ENCODE measurements around the gene KLF11.

KLF11 gene

DNA sequence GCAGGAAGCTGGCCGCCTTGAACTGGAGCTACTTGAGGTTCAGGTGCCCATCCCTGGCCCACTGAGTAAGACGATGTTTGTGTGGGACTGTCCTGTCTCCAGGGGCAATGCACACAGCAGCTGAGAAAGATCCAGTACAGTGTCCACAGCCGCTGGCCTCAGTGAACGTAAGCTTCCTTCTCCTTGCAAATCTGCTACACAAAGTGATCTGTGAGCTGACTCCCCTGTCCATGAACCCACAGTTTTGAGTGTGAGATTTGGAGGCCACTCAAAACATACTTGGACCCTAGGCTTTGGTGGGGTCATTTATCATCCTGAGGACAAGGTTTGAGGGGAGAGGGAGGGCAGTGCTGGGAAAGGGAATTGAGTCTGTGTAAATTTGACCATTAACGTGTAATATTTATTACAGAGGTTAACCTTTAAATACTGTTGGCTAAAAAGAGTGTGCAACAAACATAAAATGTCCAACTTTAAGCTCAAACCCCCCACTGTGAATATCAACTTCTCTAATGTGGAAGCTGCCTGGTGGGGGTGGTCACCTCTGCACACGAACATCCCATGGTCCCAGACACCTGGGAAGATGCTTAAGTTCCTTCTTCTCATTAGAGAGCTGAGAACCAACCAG, 41.8 kb downstream of the KLF11 start:
- H2BK12ac ChIP-seq (ENCODE audit: low read length) = no peak overlapping the region
- peaks cover 5 to 7% of the 10 kb centered on the region in 2 experiments for H3K4me1 ChIP-seq (ENCODE audit: control insufficient read depth in 1 of 2, insufficient read depth in 2 of 2, low read length in 2 of 2)
- H3K27ac ChIP-seq (ENCODE audit: low read depth, low read length) = no peak overlapping the region
- H3K36me3 ChIP-seq (ENCODE audit: control insufficient read depth in 1 of 2, insufficient read depth in 2 of 2, low read length in 2 of 2) = no peaks in the 10 kb centered on the region
- no peak overlapping the region for H2AK5ac ChIP-seq (ENCODE audit: low read length)
- no peak overlapping the region for H4K8ac ChIP-seq (ENCODE audit: low read depth, low read length)
- no CpG with 5 or more reads among the region's 6 CpGs for WGBS (ENCODE audit: extremely low coverage, insufficient coverage, insufficient read length)
- H2BK120ac ChIP-seq (ENCODE audit: insufficient read depth, low read length, poor library complexity) = no peak overlapping the region
- no peak overlapping the region for H2BK5ac ChIP-seq (ENCODE audit: low read depth, low read length, poor library complexity)
- peaks cover 8% of the 10 kb centered on the region for H3K27me3 ChIP-seq (ENCODE audit: insufficient read depth, low read length)
- no peak overlapping the region for H4K91ac ChIP-seq (ENCODE audit: low read depth, low read length)
- DNase-seq = no peak
- no peak overlapping the region for H3K14ac ChIP-seq (ENCODE audit: low read length)
- H3K4ac ChIP-seq (ENCODE audit: low read depth, low read length) = no peak overlapping the region
- no peaks in the 10 kb centered on the region for H3K9me3 ChIP-seq (ENCODE audit: insufficient read depth, low read depth, low read length)
- no peak overlapping the region for H3K23ac ChIP-seq (ENCODE audit: low read length)
- H3K9ac ChIP-seq (ENCODE audit: low read length) = no peak overlapping the region
- H4K12ac ChIP-seq (ENCODE audit: low read depth, low read length) = no peak overlapping the region
- no peak overlapping the region for H3K18ac ChIP-seq (ENCODE audit: low read length)
- H3K79me2 ChIP-seq (ENCODE audit: control insufficient read depth, insufficient read depth, low read length, poor library complexity) = peaks cover 2% of the 10 kb centered on the region
- peaks cover 3% of the 10 kb centered on the region for H3K79me1 ChIP-seq (ENCODE audit: low read length)
- no peak overlapping the region for H2AFZ ChIP-seq (ENCODE audit: insufficient read depth, low read length, poor library complexity)
- no peak overlapping the region for H3K4me2 ChIP-seq (ENCODE audit: low read length)
- no peak overlapping the region for H3K4me3 ChIP-seq (ENCODE audit: low read depth, low read length)

DNA sequence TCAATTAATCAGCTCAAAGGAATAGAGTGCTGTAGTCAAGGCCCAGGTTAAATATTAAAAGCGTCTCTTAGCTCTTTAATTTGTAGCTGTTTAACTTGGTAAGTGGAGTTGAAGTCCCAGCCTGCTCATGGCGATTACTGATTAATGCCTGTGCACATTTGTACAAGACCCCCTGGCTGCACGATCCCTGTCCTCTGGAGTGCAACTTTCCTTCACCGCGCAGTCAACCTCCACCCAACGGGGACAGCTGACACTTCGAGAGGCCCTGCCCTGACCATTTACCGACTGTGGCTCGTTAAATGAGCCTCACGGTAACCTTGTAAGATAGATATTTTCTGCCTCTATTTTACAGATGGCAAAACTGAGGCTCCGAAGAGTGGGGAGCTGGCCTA, 42.3 kb downstream of the KLF11 start:
- H3K4ac ChIP-seq (ENCODE audit: low read depth, low read length) = no peak overlapping the region
- H3K14ac ChIP-seq (ENCODE audit: low read length) = no peak overlapping the region
- no peak overlapping the region for H2BK12ac ChIP-seq (ENCODE audit: low read length)
- WGBS (ENCODE audit: extremely low coverage, insufficient coverage, insufficient read length) = no CpG with 5 or more reads among the region's 11 CpGs
- no peak overlapping the region for H4K91ac ChIP-seq (ENCODE audit: low read depth, low read length)
- no peak overlapping the region for H4K8ac ChIP-seq (ENCODE audit: low read depth, low read length)
- H3K36me3 ChIP-seq (ENCODE audit: control insufficient read depth in 1 of 2, insufficient read depth in 2 of 2, low read length in 2 of 2) = no peaks in the 10 kb centered on the region
- DNase-seq = no peak
- H3K9me3 ChIP-seq (ENCODE audit: insufficient read depth, low read depth, low read length) = no peaks in the 10 kb centered on the region
- H4K12ac ChIP-seq (ENCODE audit: low read depth, low read length) = no peak overlapping the region
- H3K79me1 ChIP-seq (ENCODE audit: low read length) = peaks cover under 1% of the 10 kb centered on the region
- no peak overlapping the region for H3K27ac ChIP-seq (ENCODE audit: low read depth, low read length)
- no peak overlapping the region for H3K4me2 ChIP-seq (ENCODE audit: low read length)
- no peak overlapping the region for H2BK5ac ChIP-seq (ENCODE audit: low read depth, low read length, poor library complexity)
- no peaks in the 10 kb centered on the region for H3K79me2 ChIP-seq (ENCODE audit: control insufficient read depth, insufficient read depth, low read length, poor library complexity)
- H3K9ac ChIP-seq (ENCODE audit: low read length) = no peak overlapping the region
- no peak overlapping the region for H2AK5ac ChIP-seq (ENCODE audit: low read length)
- H3K4me3 ChIP-seq (ENCODE audit: low read depth, low read length) = no peak overlapping the region
- no peak overlapping the region for H3K18ac ChIP-seq (ENCODE audit: low read length)
- H2BK120ac ChIP-seq (ENCODE audit: insufficient read depth, low read length, poor library complexity) = no peak overlapping the region
- peaks cover 1 to 4% of the 10 kb centered on the region in 2 experiments for H3K4me1 ChIP-seq (ENCODE audit: control insufficient read depth in 1 of 2, insufficient read depth in 2 of 2, low read length in 2 of 2)
- H3K27me3 ChIP-seq (ENCODE audit: insufficient read depth, low read length) = peaks cover 3% of the 10 kb centered on the region
- no peak overlapping the region for H2AFZ ChIP-seq (ENCODE audit: insufficient read depth, low read length, poor library complexity)
- H3K23ac ChIP-seq (ENCODE audit: low read length) = no peak overlapping the region

DNA sequence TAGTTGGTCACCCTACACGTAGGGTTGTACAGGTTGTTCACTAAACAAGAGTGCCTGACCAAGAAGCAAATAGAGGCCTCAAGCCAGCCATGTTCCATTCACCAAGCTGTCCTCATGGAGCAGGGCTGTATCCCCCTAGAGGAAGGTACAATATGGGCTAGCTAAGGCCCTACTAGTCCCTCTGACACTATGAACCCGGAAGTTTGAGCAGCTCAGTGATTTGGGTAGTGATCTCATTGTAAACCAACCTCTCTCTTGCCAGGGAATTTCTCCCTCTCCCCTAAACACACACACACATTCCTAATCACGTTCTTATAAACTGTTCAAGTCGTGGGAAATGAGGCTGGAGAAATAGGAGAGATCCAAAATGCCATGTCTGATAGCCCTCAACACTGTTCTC, 43.6 kb downstream of the KLF11 start:
- no peak overlapping the region for H3K23ac ChIP-seq (ENCODE audit: low read length)
- no peak overlapping the region for H4K12ac ChIP-seq (ENCODE audit: low read depth, low read length)
- H4K8ac ChIP-seq (ENCODE audit: low read depth, low read length) = no peak overlapping the region
- no peak overlapping the region for H4K91ac ChIP-seq (ENCODE audit: low read depth, low read length)
- no peak overlapping the region for H2AFZ ChIP-seq (ENCODE audit: insufficient read depth, low read length, poor library complexity)
- H3K4ac ChIP-seq (ENCODE audit: low read depth, low read length) = no peak overlapping the region
- no peak overlapping the region for H2BK12ac ChIP-seq (ENCODE audit: low read length)
- no peak overlapping the region for H3K27ac ChIP-seq (ENCODE audit: low read depth, low read length)
- no peak overlapping the region for H2AK5ac ChIP-seq (ENCODE audit: low read length)
- no peak for DNase-seq
- no peak overlapping the region for H3K9ac ChIP-seq (ENCODE audit: low read length)
- no peaks in the 10 kb centered on the region for H3K27me3 ChIP-seq (ENCODE audit: insufficient read depth, low read length)
- H3K4me2 ChIP-seq (ENCODE audit: low read length) = no peak overlapping the region
- H3K14ac ChIP-seq (ENCODE audit: low read length) = no peak overlapping the region
- no peak overlapping the region for H3K4me3 ChIP-seq (ENCODE audit: low read depth, low read length)
- no peaks in the 10 kb centered on the region for H3K36me3 ChIP-seq (ENCODE audit: control insufficient read depth in 1 of 2, insufficient read depth in 2 of 2, low read length in 2 of 2)
- no peaks in the 10 kb centered on the region for H3K79me2 ChIP-seq (ENCODE audit: control insufficient read depth, insufficient read depth, low read length, poor library complexity)
- no peak overlapping the region for H2BK120ac ChIP-seq (ENCODE audit: insufficient read depth, low read length, poor library complexity)
- H3K79me1 ChIP-seq (ENCODE audit: low read length) = no peaks in the 10 kb centered on the region
- H2BK5ac ChIP-seq (ENCODE audit: low read depth, low read length, poor library complexity) = no peak overlapping the region
- peaks cover 2% of the 10 kb centered on the region for H3K9me3 ChIP-seq (ENCODE audit: insufficient read depth, low read depth, low read length)
- no peak overlapping the region for H3K18ac ChIP-seq (ENCODE audit: low read length)
- peaks cover 0 to 3% of the 10 kb centered on the region in 2 experiments for H3K4me1 ChIP-seq (ENCODE audit: control insufficient read depth in 1 of 2, insufficient read depth in 2 of 2, low read length in 2 of 2)
- WGBS (ENCODE audit: extremely low coverage, insufficient coverage, insufficient read length) = no CpG with 5 or more reads among the region's 4 CpGs

DNA sequence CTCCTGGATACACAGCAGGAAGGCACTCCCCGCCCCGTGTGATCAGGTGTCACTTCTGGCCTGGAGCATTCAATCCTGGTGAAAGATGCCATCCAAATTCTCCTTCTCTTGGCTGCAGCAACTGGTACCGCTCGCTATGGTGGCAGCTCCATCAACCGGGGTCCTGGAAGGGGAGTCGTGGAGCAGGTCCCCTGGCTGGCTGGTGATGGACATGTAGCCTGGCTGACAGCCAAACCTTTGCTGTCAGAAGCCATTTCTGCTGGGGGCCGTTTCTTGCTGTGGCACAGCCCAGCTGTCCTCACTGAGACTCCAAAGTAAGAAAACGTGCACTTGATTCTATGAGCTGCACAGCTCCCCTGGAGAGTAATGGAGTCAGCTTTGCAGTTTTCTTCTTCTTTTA, 44.0 kb downstream of the KLF11 start:
- H3K27ac ChIP-seq (ENCODE audit: low read depth, low read length) = no peak overlapping the region
- no peak overlapping the region for H3K14ac ChIP-seq (ENCODE audit: low read length)
- no peak overlapping the region for H3K23ac ChIP-seq (ENCODE audit: low read length)
- no peak overlapping the region for H4K91ac ChIP-seq (ENCODE audit: low read depth, low read length)
- H4K8ac ChIP-seq (ENCODE audit: low read depth, low read length) = no peak overlapping the region
- H3K27me3 ChIP-seq (ENCODE audit: insufficient read depth, low read length) = no peaks in the 10 kb centered on the region
- H2BK12ac ChIP-seq (ENCODE audit: low read length) = no peak overlapping the region
- no peaks in the 10 kb centered on the region for H3K79me1 ChIP-seq (ENCODE audit: low read length)
- H3K4ac ChIP-seq (ENCODE audit: low read depth, low read length) = no peak overlapping the region
- no peak overlapping the region for H3K4me3 ChIP-seq (ENCODE audit: low read depth, low read length)
- H3K79me2 ChIP-seq (ENCODE audit: control insufficient read depth, insufficient read depth, low read length, poor library complexity) = no peaks in the 10 kb centered on the region
- no peak overlapping the region for H3K18ac ChIP-seq (ENCODE audit: low read length)
- DNase-seq = no peak
- peaks cover 0 to 3% of the 10 kb centered on the region in 2 experiments for H3K4me1 ChIP-seq (ENCODE audit: control insufficient read depth in 1 of 2, insufficient read depth in 2 of 2, low read length in 2 of 2)
- no peak overlapping the region for H3K4me2 ChIP-seq (ENCODE audit: low read length)
- no peaks in the 10 kb centered on the region for H3K36me3 ChIP-seq (ENCODE audit: control insufficient read depth in 1 of 2, insufficient read depth in 2 of 2, low read length in 2 of 2)
- H3K9me3 ChIP-seq (ENCODE audit: insufficient read depth, low read depth, low read length) = peaks cover 2% of the 10 kb centered on the region
- H3K9ac ChIP-seq (ENCODE audit: low read length) = no peak overlapping the region
- H2BK120ac ChIP-seq (ENCODE audit: insufficient read depth, low read length, poor library complexity) = no peak overlapping the region
- H4K12ac ChIP-seq (ENCODE audit: low read depth, low read length) = no peak overlapping the region
- no peak overlapping the region for H2BK5ac ChIP-seq (ENCODE audit: low read depth, low read length, poor library complexity)
- no peak overlapping the region for H2AK5ac ChIP-seq (ENCODE audit: low read length)
- no peak overlapping the region for H2AFZ ChIP-seq (ENCODE audit: insufficient read depth, low read length, poor library complexity)
- WGBS (ENCODE audit: extremely low coverage, insufficient coverage, insufficient read length) = no CpG with 5 or more reads among the region's 8 CpGs
